Neural crest cell (in vitro differentiated cells): ENCODE results near the gene IL17RB. TPM values are rescaled to one million over a fixed set of nuclear protein-coding genes. Genes with fewer than 3 reads are reported as not detected.

Source experiments
- DNase-seq: peaks from one replicate; pipeline ENCODE4 v3.0.0; 2021; ENCODE audit warnings: low read depth, mixed read lengths, low spot score
- H3K27ac Mint-ChIP-seq: one replicate; pipeline ENCODE4 v1.8.0; 2021; ENCODE audit warnings: mild to moderate bottlenecking, mixed read lengths; ENCODE audit not compliant: unreplicated experiment
- H3K27me3 Mint-ChIP-seq: 2 replicates; pipeline ENCODE4 v1.8.0; 2021; ENCODE audit warnings: low read depth, mild to moderate bottlenecking, mixed read lengths
- H3K36me3 Mint-ChIP-seq: 2 replicates; pipeline ENCODE4 v1.8.0; 2021; ENCODE audit warnings: low read depth, mild to moderate bottlenecking, mixed read lengths
- H3K4me1 Mint-ChIP-seq: 2 replicates; pipeline ENCODE4 v1.8.0; 2021; ENCODE audit warnings: mixed read lengths
- H3K4me3 Mint-ChIP-seq: one replicate; pipeline ENCODE4 v1.8.0; 2021; ENCODE audit warnings: mild to moderate bottlenecking, mixed read lengths
- H3K9me3 Mint-ChIP-seq: 2 replicates; pipeline ENCODE4 v1.8.0; 2021; ENCODE audit warnings: mixed read lengths
- total RNA-seq: library from RNA; stranded (reverse); gene quantifications from 2 replicates; pipeline ENCODE4 v1.2.1, GENCODE V29; 2021
- TF ChIP-seq, protein P1 (sequence below): fragments of 200-600 bp; sonication (generic); conservative IDR thresholded peaks from 2 replicates; pipeline ENCODE4 v1.5.0; 2021; ENCODE audit warnings: antibody characterized with exemption, mild to moderate bottlenecking

The IL17RB gene
- total RNA-seq, 1 donor from 2014 or later = 3.1 TPM

DNA sequence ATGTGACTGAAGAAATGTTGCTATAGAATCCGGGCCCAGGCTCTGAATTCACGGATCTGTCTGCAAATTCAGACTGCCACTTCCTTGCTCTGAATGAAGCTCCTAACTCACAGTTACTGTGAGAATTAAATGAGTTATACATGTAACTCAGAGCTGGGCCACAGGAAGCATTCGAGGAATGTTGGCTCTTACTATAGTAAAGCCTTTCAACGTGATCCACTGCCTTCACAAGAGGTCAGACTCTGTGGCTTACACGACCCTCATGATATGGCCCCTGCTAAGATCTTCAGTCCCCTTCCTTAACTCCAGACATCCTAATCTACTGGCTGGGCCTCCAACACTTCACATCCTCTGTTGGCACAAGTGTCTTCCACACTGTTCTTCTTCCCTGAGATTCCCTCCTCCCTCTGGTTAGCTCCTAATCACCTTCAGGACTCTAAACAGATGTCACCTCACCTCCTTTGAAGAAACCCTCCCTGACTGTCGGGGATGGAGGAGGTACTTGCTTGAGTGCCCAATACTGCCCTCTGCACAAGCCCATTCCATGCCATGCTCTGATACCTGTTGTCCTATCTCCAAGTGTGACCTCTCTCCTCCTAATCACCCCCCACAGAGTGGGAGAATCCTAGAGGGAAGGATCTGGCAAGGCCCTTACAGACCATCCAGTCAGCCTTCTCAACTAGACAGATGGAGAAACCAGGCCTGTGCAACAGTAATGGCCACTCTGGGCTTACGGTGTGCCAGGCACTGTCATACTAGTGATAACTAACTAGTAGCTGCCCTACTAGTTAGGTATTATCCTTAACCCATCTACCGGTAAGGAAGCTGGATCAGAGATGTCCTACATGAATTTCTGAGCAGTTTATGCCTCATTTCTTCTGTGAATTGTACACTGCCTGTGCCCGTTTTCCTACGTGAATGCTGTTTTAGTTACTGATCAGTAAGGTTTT lies 34.3 kb downstream of the IL17RB start:
- peaks cover 27% of the 10 kb centered on the region for H3K4me1 Mint-ChIP-seq
- H3K27me3 Mint-ChIP-seq = no peaks in the 10 kb centered on the region
- H3K36me3 Mint-ChIP-seq = peaks cover 17% of the 10 kb centered on the region
- peak overlapping the region; percentile 94 for H3K4me3 Mint-ChIP-seq
- no peaks in the 10 kb centered on the region for H3K9me3 Mint-ChIP-seq
- TF ChIP-seq, protein P1, sequence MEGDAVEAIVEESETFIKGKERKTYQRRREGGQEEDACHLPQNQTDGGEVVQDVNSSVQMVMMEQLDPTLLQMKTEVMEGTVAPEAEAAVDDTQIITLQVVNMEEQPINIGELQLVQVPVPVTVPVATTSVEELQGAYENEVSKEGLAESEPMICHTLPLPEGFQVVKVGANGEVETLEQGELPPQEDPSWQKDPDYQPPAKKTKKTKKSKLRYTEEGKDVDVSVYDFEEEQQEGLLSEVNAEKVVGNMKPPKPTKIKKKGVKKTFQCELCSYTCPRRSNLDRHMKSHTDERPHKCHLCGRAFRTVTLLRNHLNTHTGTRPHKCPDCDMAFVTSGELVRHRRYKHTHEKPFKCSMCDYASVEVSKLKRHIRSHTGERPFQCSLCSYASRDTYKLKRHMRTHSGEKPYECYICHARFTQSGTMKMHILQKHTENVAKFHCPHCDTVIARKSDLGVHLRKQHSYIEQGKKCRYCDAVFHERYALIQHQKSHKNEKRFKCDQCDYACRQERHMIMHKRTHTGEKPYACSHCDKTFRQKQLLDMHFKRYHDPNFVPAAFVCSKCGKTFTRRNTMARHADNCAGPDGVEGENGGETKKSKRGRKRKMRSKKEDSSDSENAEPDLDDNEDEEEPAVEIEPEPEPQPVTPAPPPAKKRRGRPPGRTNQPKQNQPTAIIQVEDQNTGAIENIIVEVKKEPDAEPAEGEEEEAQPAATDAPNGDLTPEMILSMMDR = no peak
- peak overlapping the region; percentile 95 for H3K27ac Mint-ChIP-seq
- DNase-seq = no peak

DNA sequence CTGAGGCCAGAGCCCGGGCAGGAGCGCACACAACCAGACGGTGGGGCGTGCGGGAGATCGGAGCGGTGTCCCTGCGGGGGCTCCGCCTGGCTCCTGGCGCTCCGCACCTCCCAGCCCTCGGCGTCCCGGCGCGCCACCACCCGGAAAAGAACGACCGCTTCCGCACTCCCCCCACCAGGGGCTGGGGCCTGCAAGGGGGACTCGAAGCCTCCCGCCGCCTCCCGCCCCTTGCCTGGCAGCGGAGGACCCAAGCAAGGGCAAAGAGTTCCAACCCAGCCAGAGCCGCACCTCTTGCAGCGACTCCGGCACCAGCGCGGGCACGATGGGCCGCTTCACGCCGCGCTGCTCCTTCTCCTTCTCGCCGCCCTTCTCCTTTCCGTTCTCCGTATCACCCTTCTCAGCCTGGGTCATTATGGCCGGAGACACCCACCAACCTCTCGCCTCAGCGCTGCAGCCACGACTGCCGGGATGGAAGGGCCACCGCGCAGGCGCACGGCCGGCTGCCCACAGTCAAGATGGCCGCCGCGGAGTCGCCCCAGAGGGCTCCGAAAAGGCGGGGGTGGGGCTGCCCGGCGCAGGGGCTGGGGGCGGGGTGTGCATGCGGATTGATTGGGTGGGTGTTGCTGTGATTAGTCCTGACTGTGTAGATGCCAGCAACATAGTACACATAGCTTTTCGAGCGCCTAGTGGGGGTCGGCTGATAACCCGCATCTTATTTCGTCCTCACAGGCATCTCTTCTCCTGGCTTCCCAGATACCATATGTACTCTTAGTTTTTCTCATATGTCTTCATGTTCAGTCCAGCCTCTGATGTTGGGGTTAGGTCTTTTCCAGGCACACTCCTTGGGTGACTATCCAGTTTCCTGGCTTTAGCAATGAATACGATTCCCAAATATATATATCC lies 35.6 kb downstream of the IL17RB start, which contains the start of gene ACTR8:
ACTR8 (minus strand) TSS at position 462 of the 903 bp plus-strand sequence; CDS start at position 411, 51 bp downstream.
- TF ChIP-seq, protein P1 = peak; percentile 50
- H3K4me3 Mint-ChIP-seq = peak within 1 kb of the TSS; percentile 94
- peak within 1 kb of the TSS; percentile 95 for H3K27ac Mint-ChIP-seq
- DNase-seq = peak; percentile 86
- peaks cover 7% of the 10 kb centered on the region for H3K36me3 Mint-ChIP-seq
- peaks cover 27% of the 10 kb centered on the region for H3K4me1 Mint-ChIP-seq
- no peaks in the 10 kb centered on the region for H3K27me3 Mint-ChIP-seq
- H3K9me3 Mint-ChIP-seq = no peaks in the 10 kb centered on the region

DNA sequence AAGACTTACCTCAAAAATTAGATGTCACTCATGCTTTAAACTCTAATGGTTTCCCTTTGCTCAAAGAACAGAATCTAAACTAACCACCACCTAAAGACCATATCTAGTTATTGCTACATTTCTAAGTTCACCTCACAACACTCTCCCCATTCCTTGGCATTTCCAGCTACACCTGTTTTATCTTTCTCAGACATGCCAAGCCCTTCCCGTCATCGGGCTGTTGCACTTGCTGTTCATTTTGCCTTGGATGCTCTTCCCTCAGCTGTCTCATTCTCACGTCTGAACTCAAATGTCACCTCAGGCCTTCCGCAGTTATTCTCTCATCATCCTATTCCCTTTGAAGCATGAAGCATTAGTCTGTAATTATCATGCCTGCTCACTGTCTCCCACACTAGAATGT lies 36.6 kb downstream of the IL17RB start:
- no peak for DNase-seq
- peaks cover 5% of the 10 kb centered on the region for H3K36me3 Mint-ChIP-seq
- no peaks in the 10 kb centered on the region for H3K27me3 Mint-ChIP-seq
- no peak overlapping the region for H3K27ac Mint-ChIP-seq
- peak overlapping the region; percentile 94 for H3K4me3 Mint-ChIP-seq
- H3K4me1 Mint-ChIP-seq = peaks cover 27% of the 10 kb centered on the region
- no peaks in the 10 kb centered on the region for H3K9me3 Mint-ChIP-seq
- TF ChIP-seq, protein P1 = no peak

DNA sequence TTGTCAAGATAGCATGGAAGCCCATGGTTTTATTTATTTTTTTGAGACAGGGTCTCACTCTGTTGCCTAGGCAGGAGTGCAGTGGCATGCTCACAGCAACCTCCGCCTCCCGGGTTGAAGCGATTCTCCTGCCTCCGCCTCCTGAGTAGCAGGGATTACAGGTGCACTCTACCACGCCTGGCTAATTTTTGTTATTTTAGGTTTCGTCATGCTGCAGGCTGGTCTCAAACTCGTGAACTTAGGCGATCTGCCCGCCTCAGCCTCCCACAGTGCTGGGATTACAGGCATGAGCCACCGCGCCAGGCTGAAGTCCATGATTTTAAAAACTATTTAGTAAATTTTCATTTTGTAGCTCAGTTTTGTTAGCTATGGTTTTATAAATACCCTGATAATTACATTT lies 38.3 kb downstream of the IL17RB start:
- Mint-ChIP-seq H3K36me3 (peaks cover 5% of the 10 kb centered on the region), H3K27me3 (no peaks in the 10 kb centered on the region), H3K4me1 (peaks cover 31% of the 10 kb centered on the region), H3K4me3 (no peak overlapping the region), H3K9me3 (no peaks in the 10 kb centered on the region), H3K27ac (no peak overlapping the region)
- TF ChIP-seq, protein P1 = no peak
- DNase-seq = no peak

DNA sequence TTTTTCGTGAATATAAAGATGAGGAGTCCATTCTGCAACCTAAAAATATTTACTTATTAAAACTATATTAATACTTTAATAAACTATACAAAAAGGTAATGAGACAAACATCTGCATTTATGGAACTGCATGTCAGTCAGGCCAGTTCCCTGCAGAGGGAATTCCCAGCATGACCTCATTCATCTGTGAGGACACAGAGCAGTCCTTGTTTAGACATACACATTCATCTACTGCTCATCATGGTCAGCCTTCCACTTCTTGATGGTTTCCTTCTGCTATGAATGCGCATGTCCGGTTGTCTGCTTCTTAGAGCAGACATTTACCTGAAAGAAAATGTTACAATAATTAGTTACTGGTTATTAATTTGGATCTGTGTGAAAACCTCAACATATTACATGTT lies 38.9 kb downstream of the IL17RB start:
- no peak for DNase-seq
- Mint-ChIP-seq H3K4me1 (peaks cover 30% of the 10 kb centered on the region), H3K36me3 (peaks cover 5% of the 10 kb centered on the region)

More for the DNA sequence above, 38.9 kb downstream of the IL17RB start:
- no peaks in the 10 kb centered on the region for H3K27me3 Mint-ChIP-seq
- no peaks in the 10 kb centered on the region for H3K9me3 Mint-ChIP-seq
- TF ChIP-seq, protein P1 = no peak
- no peak overlapping the region for H3K4me3 Mint-ChIP-seq
- H3K27ac Mint-ChIP-seq = no peak overlapping the region
